ENCODE data around the gene MBD5.

Gene MBD5

GRCh38 chr2:148052687-148053086 is 31.8 kb downstream of the MBD5 start:
- no peak overlapping the region for H3K27ac ChIP-seq
- no peak for TF ChIP-seq CTCF (IDR thresholded peaks at IDR 0.05)
- H3K27me3 ChIP-seq, result no peaks in the 10 kb centered on the region
- intact Hi-C loops (cut with DNase I; ENCODE audit: low total_unique reads), result no loop called here
- DNase-seq, result no peak
- H3K36me3 ChIP-seq, result peaks cover 6 to 8% (median 6%) of the 10 kb centered on the region in 3 donors
- peaks cover 0 to 6% (median 4%) of the 10 kb centered on the region in 4 donors for H3K4me1 ChIP-seq
- H3K9me3 ChIP-seq, result no peaks in the 10 kb centered on the region
- H3K4me3 ChIP-seq, result no peak overlapping the region

DNA sequence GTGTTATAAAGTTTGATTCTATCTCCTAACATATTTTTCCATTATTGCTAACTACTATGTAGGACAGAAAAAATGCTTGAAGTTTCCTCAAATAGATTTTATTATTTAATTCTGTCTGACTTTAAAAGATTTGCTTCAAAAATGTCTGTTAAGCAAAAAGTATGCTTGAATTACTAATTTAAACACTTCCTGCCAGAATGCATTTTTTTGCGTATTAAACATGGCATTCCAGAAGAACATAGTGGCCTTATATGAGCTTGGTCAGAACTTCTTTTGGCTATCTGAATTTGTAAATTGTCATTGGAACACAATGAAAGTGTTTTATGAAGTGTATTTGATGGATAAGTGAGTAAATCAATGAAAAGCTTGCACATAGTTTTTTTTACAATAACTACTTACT is 37.8 kb downstream of the MBD5 start:
- intact Hi-C loops (cut with DNase I; ENCODE audit: low total_unique reads), result no loop called here
- no peak overlapping the region for H3K4me3 ChIP-seq
- H3K27me3 ChIP-seq, result no peaks in the 10 kb centered on the region
- H3K4me1 ChIP-seq, result peaks cover 0 to 10% (median 0%) of the 10 kb centered on the region in 4 donors
- no peak for TF ChIP-seq CTCF (IDR thresholded peaks at IDR 0.05)
- H3K27ac ChIP-seq, result no peak overlapping the region
- no peak for DNase-seq
- H3K9me3 ChIP-seq, result no peaks in the 10 kb centered on the region
- H3K36me3 ChIP-seq, result peaks cover 6 to 8% (median 6%) of the 10 kb centered on the region in 3 donors

- Histone ChIP-seq H3K27ac (no peak overlapping the region), H3K4me1 (peaks cover 0 to 2% (median 0%) of the 10 kb centered on the region in 4 donors), H3K36me3 (no peaks in the 10 kb centered on the region), H3K27me3 (no peaks in the 10 kb centered on the region), H3K4me3 (no peak overlapping the region), H3K9me3 (no peaks in the 10 kb centered on the region)
- intact Hi-C loops (cut with DNase I; ENCODE audit: low total_unique reads), result no loop called here
- DNase-seq, result no peak
- no peak for TF ChIP-seq CTCF (IDR thresholded peaks at IDR 0.05)
Measured at GRCh38 chr2:148063633-148064032, 42.7 kb downstream of the MBD5 start.

GRCh38 chr2:148065936-148066335 is 45.0 kb downstream of the MBD5 start:
- intact Hi-C loops (cut with DNase I; ENCODE audit: low total_unique reads), result no loop called here
- H3K36me3 ChIP-seq, result no peaks in the 10 kb centered on the region

GRCh38 chr2:148067801-148068200 is 46.9 kb downstream of the MBD5 start:
- no peak for DNase-seq
- TF ChIP-seq CTCF (IDR thresholded peaks at IDR 0.05), result no peak
- Histone ChIP-seq H3K9me3 (no peaks in the 10 kb centered on the region), H3K36me3 (no peaks in the 10 kb centered on the region), H3K4me3 (no peak overlapping the region), H3K4me1 (no peaks in the 10 kb centered on the region), H3K27me3 (no peaks in the 10 kb centered on the region), H3K27ac (no peak overlapping the region)
- intact Hi-C loops (cut with DNase I; ENCODE audit: low total_unique reads), result no loop called here

More at GRCh38 chr2:148065936-148066335, 45.0 kb downstream of the MBD5 start:
- H3K27me3 ChIP-seq, result no peaks in the 10 kb centered on the region
- no peak overlapping the region for H3K4me3 ChIP-seq
- no peak for DNase-seq
- H3K9me3 ChIP-seq, result no peaks in the 10 kb centered on the region
- TF ChIP-seq CTCF (IDR thresholded peaks at IDR 0.05), result no peak
- no peak overlapping the region for H3K27ac ChIP-seq
- no peaks in the 10 kb centered on the region for H3K4me1 ChIP-seq

DNA sequence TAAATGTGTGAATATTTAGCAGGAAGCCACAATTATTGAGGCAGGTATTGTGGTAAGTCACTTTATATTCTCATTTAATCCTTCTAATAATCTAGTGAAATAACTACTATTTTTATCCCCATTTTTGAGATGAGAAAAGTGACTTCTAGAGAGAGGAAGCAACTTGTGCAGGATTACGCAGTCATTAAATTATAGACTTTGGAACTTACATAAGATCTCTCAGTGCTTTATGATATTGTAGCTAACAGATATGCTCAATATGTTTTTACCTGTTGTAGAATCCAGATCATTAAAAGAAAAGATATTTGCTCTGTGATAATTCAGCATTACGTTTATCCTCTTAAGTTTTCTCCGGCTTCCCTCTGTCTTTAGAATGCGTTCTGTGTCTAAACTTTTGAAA is 50.5 kb downstream of the MBD5 start:
- intact Hi-C loops (cut with DNase I; ENCODE audit: low total_unique reads), result no loop called here
- no peaks in the 10 kb centered on the region for H3K9me3 ChIP-seq
- no peak for DNase-seq
- no peak overlapping the region for H3K27ac ChIP-seq
- H3K27me3 ChIP-seq, result no peaks in the 10 kb centered on the region
- no peak overlapping the region for H3K4me3 ChIP-seq
- H3K36me3 ChIP-seq, result no peaks in the 10 kb centered on the region
- no peaks in the 10 kb centered on the region for H3K4me1 ChIP-seq
- TF ChIP-seq CTCF (IDR thresholded peaks at IDR 0.05), result no peak

Data from tibial artery (tissue), 4 donors.